Keratinocyte (primary cell): Measurements from ENCODE around the gene DGKA. TPM values are rescaled to one million over a fixed set of nuclear protein-coding genes. Genes with fewer than 3 reads are reported as not detected.
"Not testable (repeated sequence)": the region's sequence is repeated elsewhere in the genome, so short reads cannot be mapped to it uniquely, and the experiment has no call there.

ENCODE experiments used
- DNase-seq: peaks from one replicate; pipeline ENCODE4 v3.0.0-alpha.2; 2011; ENCODE audit warnings: low read depth, missing footprints, low spot score
- FAIRE-seq: peaks from 2 replicates; lab custom pipeline; 2011; peaks lifted over from hg19 to GRCh38; lab: Jason Lieb, UNC
- H2AFZ ChIP-seq: 2 replicates; pipeline ENCODE4 v1.6.0; 2012; ENCODE audit warnings: low read length, control low read depth, inconsistent platforms; ENCODE audit not compliant: control insufficient read depth
- H3K27ac ChIP-seq: 2 replicates; pipeline ENCODE4 v1.5.1; 2011; ENCODE audit warnings: low read length; ENCODE audit not compliant: control insufficient read depth, insufficient read depth
- H3K27me3 ChIP-seq: 3 replicates; pipeline ENCODE4 v1.6.0; 2011; ENCODE audit warnings: low read length; ENCODE audit not compliant: control insufficient read depth, insufficient read depth; ENCODE audit errors: extremely low read depth
- H3K36me3 ChIP-seq, 2 experiments: 2 replicates in 1 of 2; 3 replicates in 1 of 2; pipeline ENCODE4 v1.5.1; 2011; ENCODE audit warnings: low read length in 2 of 2, mild to moderate bottlenecking in 1 of 2; ENCODE audit not compliant: control insufficient read depth in 2 of 2, insufficient read depth in 2 of 2; ENCODE audit errors: extremely low read depth in 1 of 2
- H3K4me1 ChIP-seq: 3 replicates; pipeline ENCODE4 v1.5.1; 2011; ENCODE audit warnings: low read length; ENCODE audit not compliant: control insufficient read depth, insufficient read depth; ENCODE audit errors: extremely low read depth
- H3K4me2 ChIP-seq: 3 replicates; pipeline ENCODE4 v1.6.0; 2011; ENCODE audit warnings: low read depth, low read length; ENCODE audit not compliant: control insufficient read depth, insufficient read depth; ENCODE audit errors: extremely low read depth
- H3K4me3 ChIP-seq, 3 experiments: fragments of 200-600 bp in 1 of 3; sonication (generic) in 1 of 3; 2 replicates in 2 of 3; 3 replicates in 1 of 3; pipeline ENCODE4 v1.5.1; 2011 to 2016; ENCODE audit warnings: low read length in 3 of 3, mild to moderate bottlenecking in 3 of 3, control low read depth in 2 of 3, inconsistent platforms in 1 of 3, low read depth in 1 of 3, mixed read lengths in 1 of 3, mixed run types in 1 of 3, moderate library complexity in 1 of 3; ENCODE audit not compliant: control insufficient read depth in 2 of 3, insufficient read depth in 2 of 3; ENCODE audit errors: extremely low read depth in 1 of 3
- H3K79me2 ChIP-seq: 2 replicates; pipeline ENCODE4 v1.6.0; 2012; ENCODE audit warnings: low read length; ENCODE audit not compliant: control insufficient read depth, insufficient read depth
- H3K9ac ChIP-seq: 3 replicates; pipeline ENCODE4 v1.6.0; 2011; ENCODE audit warnings: low read length; ENCODE audit not compliant: control insufficient read depth, insufficient read depth; ENCODE audit errors: extremely low read depth
- H3K9me1 ChIP-seq: 3 replicates; pipeline ENCODE4 v1.6.0; 2011; ENCODE audit warnings: low read length; ENCODE audit not compliant: control insufficient read depth, insufficient read depth; ENCODE audit errors: extremely low read depth
- H3K9me3 ChIP-seq: 2 replicates; pipeline ENCODE4 v1.5.1; 2012; ENCODE audit warnings: low read depth, low read length; ENCODE audit not compliant: control insufficient read depth
- H4K20me1 ChIP-seq: 3 replicates; pipeline ENCODE4 v1.6.0; 2011; ENCODE audit warnings: low read length; ENCODE audit not compliant: control insufficient read depth, insufficient read depth; ENCODE audit errors: extremely low read depth
- EZH2 ChIP-seq: IDR thresholded peaks from one replicate; pipeline ENCODE4 v1.6.1; 2012; ENCODE audit warnings: inconsistent platforms, mild to moderate bottlenecking, low read length, moderate library complexity
- dilution Hi-C: fragments of 300-500 bp; cut with MboI; formaldehyde crosslinking; loops from one replicate; pipeline ENCODE4 v1.7.0; 2020; ENCODE audit warnings: low sequenced_read_pairs; ENCODE audit not compliant: extremely low pct_ligation_motif_present
- polyA plus RNA-seq, 5 experiments: library from polyadenylated mRNA; depleted of rRNA in 3 of 5; stranded (reverse) in 3 of 5; stranded (forward) in 1 of 5; unstranded in 1 of 5; fragments of >200 nt; gene quantifications; 1 replicate in 1 of 5; 2 replicates in 3 of 5; 3 replicates in 1 of 5; pipeline versions ENCODE4 v1.2.1 to v1.2.3, GENCODE V29; 2011 to 2012; ENCODE audit warnings: missing spikeins in 2 of 5, low read depth in 1 of 5, low replicate concordance in 1 of 5
- TF ChIP-seq, protein P1 (sequence below), 3 experiments: IDR thresholded peaks in 1 of 3; conservative IDR thresholded peaks in 1 of 3; optimal IDR thresholded peaks in 1 of 3; 2 replicates in 2 of 3; 3 replicates in 1 of 3; pipeline versions ENCODE3 to v1.5.1; 2011; ENCODE audit warnings: low read length in 3 of 3, mild to moderate bottlenecking in 3 of 3, moderate library complexity in 2 of 3, control low read depth in 1 of 3, inconsistent platforms in 1 of 3; ENCODE audit not compliant: insufficient read depth in 2 of 3; ENCODE audit errors: extremely low read depth in 1 of 3

The DGKA gene
- polyA plus RNA-seq, 1 donor (not counting 4 experiments of a cell fraction or from before 2014, with no cell fraction given) = 174 TPM

DNA sequence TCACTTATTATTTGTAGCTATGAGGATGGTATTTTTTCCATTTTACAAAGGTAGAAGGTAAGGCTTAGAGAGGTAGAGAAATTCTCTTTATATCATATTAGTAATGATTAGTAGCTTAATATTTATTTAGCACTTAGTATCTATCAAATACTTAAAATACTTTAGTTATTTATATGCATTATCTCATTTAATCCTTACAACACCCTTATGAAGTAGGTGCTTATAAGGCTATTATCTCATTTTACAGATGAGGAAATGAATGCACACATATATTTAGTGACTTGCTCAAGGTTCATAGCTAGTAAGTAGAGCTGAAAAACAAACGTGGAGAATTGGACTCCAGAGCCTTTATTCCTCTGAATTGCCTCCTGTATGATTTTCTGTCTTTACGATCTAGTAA lies 53.9 kb downstream of the DGKA start:
- TF ChIP-seq, protein P1, sequence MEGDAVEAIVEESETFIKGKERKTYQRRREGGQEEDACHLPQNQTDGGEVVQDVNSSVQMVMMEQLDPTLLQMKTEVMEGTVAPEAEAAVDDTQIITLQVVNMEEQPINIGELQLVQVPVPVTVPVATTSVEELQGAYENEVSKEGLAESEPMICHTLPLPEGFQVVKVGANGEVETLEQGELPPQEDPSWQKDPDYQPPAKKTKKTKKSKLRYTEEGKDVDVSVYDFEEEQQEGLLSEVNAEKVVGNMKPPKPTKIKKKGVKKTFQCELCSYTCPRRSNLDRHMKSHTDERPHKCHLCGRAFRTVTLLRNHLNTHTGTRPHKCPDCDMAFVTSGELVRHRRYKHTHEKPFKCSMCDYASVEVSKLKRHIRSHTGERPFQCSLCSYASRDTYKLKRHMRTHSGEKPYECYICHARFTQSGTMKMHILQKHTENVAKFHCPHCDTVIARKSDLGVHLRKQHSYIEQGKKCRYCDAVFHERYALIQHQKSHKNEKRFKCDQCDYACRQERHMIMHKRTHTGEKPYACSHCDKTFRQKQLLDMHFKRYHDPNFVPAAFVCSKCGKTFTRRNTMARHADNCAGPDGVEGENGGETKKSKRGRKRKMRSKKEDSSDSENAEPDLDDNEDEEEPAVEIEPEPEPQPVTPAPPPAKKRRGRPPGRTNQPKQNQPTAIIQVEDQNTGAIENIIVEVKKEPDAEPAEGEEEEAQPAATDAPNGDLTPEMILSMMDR (optimal IDR thresholded peaks at IDR 0.05 in 1 of 3, IDR thresholded peaks at IDR 0.05 in 1 of 3, conservative IDR thresholded peaks at IDR 0.05 in 1 of 3; ENCODE audit: extremely low read depth in 1 of 3, insufficient read depth in 2 of 3, low read length in 3 of 3) = no peak
- TF ChIP-seq EZH2 = no peak
- Histone ChIP-seq H3K36me3 (peaks cover 24% of the 10 kb centered on the region in 2 experiments), H3K27ac (no peak overlapping the region), H3K4me3 (no peak overlapping the region), H3K4me1 (no peaks in the 10 kb centered on the region), H3K9ac (no peak overlapping the region), H3K9me3 (no peaks in the 10 kb centered on the region), H3K4me2 (no peak overlapping the region), H4K20me1 (no peaks in the 10 kb centered on the region), H3K9me1 (no peaks in the 10 kb centered on the region), H3K79me2 (peaks cover 12% of the 10 kb centered on the region), H2AFZ (no peak overlapping the region), H3K27me3 (no peaks in the 10 kb centered on the region)
- DNase-seq = no peak
- FAIRE-seq = no peak
- dilution Hi-C loops = no loop called here

DNA sequence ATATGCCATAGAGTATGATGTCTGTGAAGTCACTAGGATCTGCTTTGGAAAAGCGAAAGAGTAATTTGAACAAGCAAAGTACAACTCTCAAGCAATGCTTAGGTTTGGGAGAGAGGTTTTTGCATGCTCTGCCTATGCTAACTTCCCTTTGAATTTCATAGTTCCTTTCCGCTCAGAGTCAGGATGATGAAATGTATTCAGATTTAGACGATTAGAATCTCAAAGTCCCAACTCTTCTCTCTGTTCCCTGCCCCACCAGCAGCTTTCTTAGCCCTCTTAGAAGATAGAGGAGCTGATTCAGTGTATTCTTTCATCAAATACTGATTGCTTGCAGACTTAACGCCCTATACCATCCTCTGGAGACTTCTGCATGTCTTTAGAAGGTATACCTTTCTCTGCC lies 54.4 kb downstream of the DGKA start:
- FAIRE-seq (no peak), DNase-seq (no peak)
- Histone ChIP-seq H4K20me1 (no peaks in the 10 kb centered on the region), H3K27me3 (no peaks in the 10 kb centered on the region), H3K27ac (no peak overlapping the region), H2AFZ (no peak overlapping the region), H3K79me2 (peaks cover 9% of the 10 kb centered on the region), H3K9me3 (no peaks in the 10 kb centered on the region), H3K36me3 (peaks cover 23 to 28% of the 10 kb centered on the region in 2 experiments), H3K9me1 (no peaks in the 10 kb centered on the region), H3K4me1 (no peaks in the 10 kb centered on the region), H3K4me2 (no peak overlapping the region), H3K9ac (no peak overlapping the region), H3K4me3 (no peak overlapping the region)
- TF ChIP-seq, protein P1 (optimal IDR thresholded peaks at IDR 0.05 in 1 of 3, IDR thresholded peaks at IDR 0.05 in 1 of 3, conservative IDR thresholded peaks at IDR 0.05 in 1 of 3; ENCODE audit: extremely low read depth in 1 of 3, insufficient read depth in 2 of 3, low read length in 3 of 3) = no peak
- TF ChIP-seq EZH2 = no peak
- dilution Hi-C loops = no loop called here

- H3K36me3 ChIP-seq = peaks cover 30 to 34% of the 10 kb centered on the region in 2 experiments
- dilution Hi-C loops = not testable (repeated sequence)
Observed at GRCh38 chr12:55985976-55986375, 55.0 kb downstream of the DGKA start.

More at GRCh38 chr12:55985976-55986375, 55.0 kb downstream of the DGKA start:
- not testable (repeated sequence) for H3K4me3 ChIP-seq, H3K9me1 ChIP-seq, DNase-seq, H2AFZ ChIP-seq, H3K9ac ChIP-seq, H3K27ac ChIP-seq, H3K4me1 ChIP-seq, FAIRE-seq, H3K4me2 ChIP-seq, H3K9me3 ChIP-seq, H3K27me3 ChIP-seq, H4K20me1 ChIP-seq, H3K79me2 ChIP-seq
